AG09309 (cell line): Measurements from ENCODE around the gene NWD2.

Experiments
- DNase-seq: peaks from one replicate; pipeline ENCODE4 v3.0.0-alpha.2; 2010; ENCODE audit warnings: low read depth
- H3K4me3 ChIP-seq: 2 replicates; pipeline ENCODE4 v1.5.1; 2011; ENCODE audit warnings: mild to moderate bottlenecking, low read depth, low read length, moderate library complexity; ENCODE audit not compliant: control insufficient read depth
- TF ChIP-seq, protein P1 (sequence below): IDR thresholded peaks from 2 replicates; pipeline ENCODE4 v1.5.1; 2011; ENCODE audit warnings: mild to moderate bottlenecking, low read depth, low read length, inconsistent platforms; ENCODE audit not compliant: insufficient read depth, control insufficient read depth; ENCODE audit errors: missing control alignments

NWD2 gene

DNA sequence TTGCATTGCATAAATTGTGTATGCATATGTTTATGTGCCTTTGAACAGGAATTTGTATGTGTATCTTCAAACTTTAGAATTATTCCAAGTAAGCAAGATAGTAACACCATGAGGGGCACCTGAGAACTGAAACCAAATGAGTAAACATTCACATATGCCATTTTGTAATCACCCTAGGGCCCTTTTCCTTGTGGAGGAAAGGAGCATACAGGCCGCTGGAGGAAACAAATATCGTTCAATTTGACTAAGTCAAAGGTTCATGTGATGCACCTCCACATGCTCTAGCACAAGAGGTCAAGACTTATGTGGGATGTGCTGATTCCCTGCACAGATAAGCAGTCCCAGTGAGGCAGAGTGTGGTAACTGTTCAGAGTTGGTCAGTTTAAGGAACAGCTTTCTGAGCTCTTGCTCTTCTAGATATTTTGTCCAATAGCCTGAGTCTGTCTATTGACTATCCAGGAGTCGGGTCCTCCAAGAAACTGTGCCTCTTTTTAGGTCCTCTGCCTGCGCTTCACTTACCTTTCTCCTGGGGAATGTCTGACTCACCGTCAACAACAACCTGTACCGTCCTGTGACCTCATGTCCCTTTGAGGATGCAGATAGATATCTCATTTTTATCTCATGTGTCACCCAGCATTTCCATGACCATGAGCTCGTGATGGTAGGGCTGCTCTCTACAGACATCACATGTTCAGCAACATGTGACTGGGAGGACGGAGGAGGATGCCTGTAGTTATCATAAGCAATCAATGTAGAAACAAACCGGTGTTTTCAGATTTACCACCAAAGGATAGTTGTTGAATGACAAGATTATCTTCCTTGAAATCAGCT lies 196.9 kb downstream of the NWD2 start:
- no peak for DNase-seq
- TF ChIP-seq, protein P1, sequence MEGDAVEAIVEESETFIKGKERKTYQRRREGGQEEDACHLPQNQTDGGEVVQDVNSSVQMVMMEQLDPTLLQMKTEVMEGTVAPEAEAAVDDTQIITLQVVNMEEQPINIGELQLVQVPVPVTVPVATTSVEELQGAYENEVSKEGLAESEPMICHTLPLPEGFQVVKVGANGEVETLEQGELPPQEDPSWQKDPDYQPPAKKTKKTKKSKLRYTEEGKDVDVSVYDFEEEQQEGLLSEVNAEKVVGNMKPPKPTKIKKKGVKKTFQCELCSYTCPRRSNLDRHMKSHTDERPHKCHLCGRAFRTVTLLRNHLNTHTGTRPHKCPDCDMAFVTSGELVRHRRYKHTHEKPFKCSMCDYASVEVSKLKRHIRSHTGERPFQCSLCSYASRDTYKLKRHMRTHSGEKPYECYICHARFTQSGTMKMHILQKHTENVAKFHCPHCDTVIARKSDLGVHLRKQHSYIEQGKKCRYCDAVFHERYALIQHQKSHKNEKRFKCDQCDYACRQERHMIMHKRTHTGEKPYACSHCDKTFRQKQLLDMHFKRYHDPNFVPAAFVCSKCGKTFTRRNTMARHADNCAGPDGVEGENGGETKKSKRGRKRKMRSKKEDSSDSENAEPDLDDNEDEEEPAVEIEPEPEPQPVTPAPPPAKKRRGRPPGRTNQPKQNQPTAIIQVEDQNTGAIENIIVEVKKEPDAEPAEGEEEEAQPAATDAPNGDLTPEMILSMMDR, result no peak
- H3K4me3 ChIP-seq, result no peak overlapping the region

DNA sequence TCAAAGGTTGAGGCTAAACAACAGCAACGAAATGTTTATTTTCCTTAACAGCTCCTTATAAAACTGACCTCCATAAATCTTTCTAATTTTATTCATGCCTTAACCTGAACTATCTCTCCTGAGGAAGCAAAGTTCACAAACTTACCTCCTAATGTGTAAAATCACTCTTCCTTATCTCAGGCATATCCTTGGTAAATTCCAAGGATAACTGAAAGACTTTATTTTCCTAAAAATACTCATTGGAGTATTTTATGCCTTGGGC lies 197.4 kb downstream of the NWD2 start:
- H3K4me3 ChIP-seq, result no peak overlapping the region
- TF ChIP-seq, protein P1, result no peak
- DNase-seq, result no peak

DNA sequence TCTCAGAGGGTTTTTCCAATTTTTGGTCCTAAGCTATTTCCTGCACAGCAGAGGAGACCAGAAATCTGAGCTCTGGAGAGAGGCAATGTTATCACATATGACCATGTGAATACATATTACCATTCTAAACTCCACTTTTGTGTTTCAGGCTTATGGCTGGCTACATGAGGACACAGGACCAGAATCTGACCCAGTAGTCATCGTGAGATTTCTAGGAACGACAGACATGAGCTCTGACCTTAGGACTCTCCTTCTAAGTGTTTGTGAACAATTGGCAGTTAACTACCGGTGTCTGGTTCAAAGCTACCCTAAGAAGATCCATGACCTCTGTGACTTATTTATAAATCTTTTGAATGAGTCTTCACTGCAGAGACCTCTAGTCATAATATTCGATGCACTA lies 198.6 kb downstream of the NWD2 start:
- TF ChIP-seq, protein P1, result no peak
- no peak overlapping the region for H3K4me3 ChIP-seq
- no peak for DNase-seq

DNA sequence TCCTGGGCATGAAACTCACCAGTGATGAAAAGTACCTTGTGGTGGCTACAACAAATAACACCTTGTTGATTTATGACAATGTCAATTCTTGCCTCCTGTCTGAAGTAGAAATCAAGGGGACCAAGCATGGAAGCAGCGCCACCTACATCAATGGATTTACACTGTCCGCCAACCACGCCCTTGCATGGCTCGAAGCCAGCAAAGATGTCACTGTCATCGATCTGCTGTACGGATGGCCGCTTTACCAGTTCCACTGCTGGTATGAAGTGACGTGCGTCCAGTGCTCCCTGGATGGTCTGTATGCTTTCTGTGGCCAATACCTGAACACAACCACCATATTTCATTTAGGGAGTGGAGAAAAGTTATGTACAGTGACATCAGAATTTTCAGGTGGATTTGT lies 200.5 kb downstream of the NWD2 start:
- DNase-seq, result no peak
- H3K4me3 ChIP-seq, result no peak overlapping the region
- TF ChIP-seq, protein P1, result no peak

DNA sequence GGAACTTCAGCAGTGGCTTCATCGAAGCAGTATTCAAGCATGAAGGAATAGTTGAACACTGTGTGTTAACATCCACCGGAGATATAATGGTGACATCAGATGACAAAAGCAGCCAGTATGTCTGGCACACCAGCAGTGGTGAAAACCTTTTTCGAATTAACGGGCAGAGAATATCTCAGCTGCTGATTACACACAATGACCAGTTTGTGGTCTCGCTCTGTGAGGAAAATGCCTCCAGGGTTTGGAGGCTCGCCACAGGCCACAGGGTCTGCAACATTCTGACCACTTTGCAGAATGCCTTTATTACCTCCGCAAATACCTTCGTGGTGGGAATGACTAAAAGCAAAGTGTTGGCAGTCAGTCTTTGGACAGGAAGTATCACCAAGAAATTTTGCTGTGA lies 201.5 kb downstream of the NWD2 start:
- TF ChIP-seq, protein P1, result no peak
- no peak for DNase-seq
- H3K4me3 ChIP-seq, result no peak overlapping the region

DNA sequence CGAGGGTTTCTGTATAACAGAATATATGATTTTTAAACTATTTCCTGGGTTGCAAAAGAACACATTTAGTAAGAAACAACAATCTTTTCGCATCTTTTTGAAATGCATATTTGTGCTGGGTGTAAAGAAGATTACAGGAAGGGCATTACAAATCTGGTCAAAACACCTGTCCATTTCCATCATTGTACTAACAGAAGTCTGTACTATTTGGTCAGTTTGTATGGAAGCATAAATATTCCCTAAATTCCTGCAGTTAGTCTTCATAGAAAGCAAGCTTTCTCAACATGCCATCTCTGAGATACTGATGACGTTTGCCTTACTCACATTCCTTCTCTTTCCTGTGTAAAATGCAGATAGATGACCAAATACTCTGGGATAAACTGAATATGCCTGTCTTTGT lies 203.3 kb downstream of the NWD2 start:
- TF ChIP-seq, protein P1, result no peak
- no peak overlapping the region for H3K4me3 ChIP-seq
- DNase-seq, result no peak

DNA sequence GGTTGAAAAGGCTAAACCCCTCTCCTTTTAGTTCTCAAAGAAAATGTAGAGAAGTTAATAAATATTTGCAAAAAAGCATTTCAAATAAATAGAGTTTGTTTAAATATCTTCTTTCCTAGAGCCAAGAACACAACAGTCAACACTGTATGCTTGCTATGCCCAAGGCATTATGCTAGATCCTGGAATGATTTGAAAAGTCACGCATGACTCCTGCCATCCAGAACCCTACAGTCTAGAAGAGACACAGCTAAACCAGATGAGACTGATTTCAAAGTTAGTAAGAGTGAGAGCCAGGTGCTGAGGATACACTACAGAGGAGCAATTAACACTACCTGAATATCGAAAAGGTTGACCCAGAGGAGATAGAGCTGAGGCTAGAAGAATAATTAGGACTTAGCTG lies 205.8 kb downstream of the NWD2 start:
- no peak for DNase-seq
- TF ChIP-seq, protein P1, result no peak
- no peak overlapping the region for H3K4me3 ChIP-seq
